D341Med (cell line): ENCODE measurements around the gene SERPIND1.
"Not testable (repeated sequence)": the region's sequence is repeated elsewhere in the genome, so short reads cannot be mapped to it uniquely, and the experiment has no call there.

Source experiments
- DNase-seq: peaks from one replicate; pipeline ENCODE4 v3.0.0; 2012; ENCODE audit warnings: low spot score

Gene SERPIND1

DNA sequence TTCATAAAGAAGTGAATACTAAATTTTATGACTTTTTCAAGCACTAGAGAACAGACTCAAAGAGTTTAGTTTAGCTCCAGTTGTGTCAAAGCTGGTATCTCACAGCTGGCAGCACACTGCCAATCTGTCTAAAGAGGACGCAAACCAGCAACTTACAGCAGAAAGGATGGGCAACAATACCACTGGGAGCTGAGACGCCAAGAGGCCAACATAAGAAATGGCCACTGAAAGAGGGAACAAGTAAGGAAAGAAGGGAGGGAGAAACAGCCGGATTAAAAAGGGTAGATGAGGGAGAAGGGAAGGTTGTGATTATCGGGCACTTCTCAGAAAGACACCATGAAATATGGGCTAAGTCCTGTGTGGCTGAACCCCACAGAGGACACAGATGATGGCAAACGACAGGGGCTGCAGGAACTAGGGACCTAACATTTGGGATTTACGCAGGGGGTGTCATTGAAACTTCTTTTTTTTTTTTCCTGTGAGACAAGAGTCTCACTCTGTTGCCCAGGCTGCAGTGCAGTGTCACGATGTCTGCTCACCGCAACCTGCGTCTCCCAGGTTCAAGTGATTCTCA lies 41.7 kb downstream of the SERPIND1 start:
- no peak for DNase-seq

DNA sequence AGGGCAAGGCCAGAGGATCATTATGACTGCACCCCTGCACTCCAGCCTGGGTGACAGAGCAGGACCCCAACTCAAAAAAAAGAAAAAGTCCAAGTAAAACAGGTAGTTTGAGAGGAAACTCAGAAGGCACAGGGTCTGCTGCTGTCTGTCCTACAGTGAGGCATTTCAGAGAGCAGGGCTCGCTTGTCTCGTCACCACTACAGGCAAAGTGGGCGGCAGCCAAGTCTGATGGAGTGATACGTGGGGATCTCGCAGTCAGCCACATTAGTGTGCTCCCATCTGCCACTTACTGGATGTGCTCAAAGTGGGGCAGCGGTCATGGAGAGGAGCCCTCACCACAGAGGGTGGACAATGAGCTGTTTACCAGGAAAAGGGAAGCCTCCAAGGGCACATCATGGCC lies 42.6 kb downstream of the SERPIND1 start:
- DNase-seq, result no peak

GRCh38 chr22:20818471-20818870 lies 44.6 kb downstream of the SERPIND1 start:
- DNase-seq, result no peak

GRCh38 chr22:20819471-20819870 lies 45.6 kb downstream of the SERPIND1 start:
- no peak for DNase-seq

DNA sequence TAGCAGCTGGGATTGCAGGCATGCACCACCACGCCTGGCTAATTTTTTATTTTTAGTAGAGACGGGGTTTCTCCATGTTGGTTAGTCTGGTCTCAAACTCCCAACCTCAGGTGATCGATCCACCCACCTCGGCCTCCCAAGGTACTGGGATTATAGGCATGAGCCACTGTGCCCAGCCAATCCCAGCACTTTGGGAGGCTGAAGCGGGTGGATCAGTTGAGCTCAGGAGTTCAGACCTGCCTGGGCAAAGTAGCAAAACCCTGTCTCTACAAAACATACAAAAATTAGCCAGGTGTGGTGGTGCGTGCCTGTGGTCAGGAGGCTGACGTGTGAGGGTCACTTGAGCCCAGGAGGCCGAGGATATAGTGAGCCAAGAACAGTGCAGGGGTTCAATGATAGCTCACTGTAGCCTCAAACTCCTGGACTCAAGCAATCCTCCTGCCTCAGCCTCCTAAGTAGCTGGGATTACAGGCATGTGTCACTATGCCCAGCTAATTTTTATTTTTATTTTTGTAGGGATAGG lies 47.9 kb downstream of the SERPIND1 start:
- DNase-seq, result not testable (repeated sequence)

DNA sequence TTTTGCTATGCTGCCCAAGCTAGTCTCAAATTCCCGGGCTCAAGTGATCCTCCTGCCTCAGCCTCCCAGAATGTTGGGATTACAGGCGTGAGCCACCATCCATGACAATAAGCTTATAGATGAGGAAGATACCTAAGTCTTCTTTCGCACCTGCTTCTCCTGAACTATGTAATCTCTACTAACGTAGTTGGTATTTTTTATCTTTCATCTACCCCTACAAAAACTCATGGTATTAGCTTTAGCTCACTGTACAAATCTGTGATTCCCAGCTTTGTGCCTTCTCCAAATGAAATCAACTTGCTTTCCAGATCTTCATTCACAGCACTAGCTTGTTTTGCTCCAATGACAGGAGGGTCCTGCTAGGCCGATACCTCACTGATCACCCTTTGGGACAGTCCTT lies 48.3 kb downstream of the SERPIND1 start:
- no peak for DNase-seq

GRCh38 chr22:20823264-20823663 lies 49.4 kb downstream of the SERPIND1 start:
- DNase-seq, result no peak

- DNase-seq, result not testable (repeated sequence)
Measured at GRCh38 chr22:20825216-20825615, 51.3 kb downstream of the SERPIND1 start.

- no peak for DNase-seq
Measured at GRCh38 chr22:20825624-20826023, 51.7 kb downstream of the SERPIND1 start.

DNA sequence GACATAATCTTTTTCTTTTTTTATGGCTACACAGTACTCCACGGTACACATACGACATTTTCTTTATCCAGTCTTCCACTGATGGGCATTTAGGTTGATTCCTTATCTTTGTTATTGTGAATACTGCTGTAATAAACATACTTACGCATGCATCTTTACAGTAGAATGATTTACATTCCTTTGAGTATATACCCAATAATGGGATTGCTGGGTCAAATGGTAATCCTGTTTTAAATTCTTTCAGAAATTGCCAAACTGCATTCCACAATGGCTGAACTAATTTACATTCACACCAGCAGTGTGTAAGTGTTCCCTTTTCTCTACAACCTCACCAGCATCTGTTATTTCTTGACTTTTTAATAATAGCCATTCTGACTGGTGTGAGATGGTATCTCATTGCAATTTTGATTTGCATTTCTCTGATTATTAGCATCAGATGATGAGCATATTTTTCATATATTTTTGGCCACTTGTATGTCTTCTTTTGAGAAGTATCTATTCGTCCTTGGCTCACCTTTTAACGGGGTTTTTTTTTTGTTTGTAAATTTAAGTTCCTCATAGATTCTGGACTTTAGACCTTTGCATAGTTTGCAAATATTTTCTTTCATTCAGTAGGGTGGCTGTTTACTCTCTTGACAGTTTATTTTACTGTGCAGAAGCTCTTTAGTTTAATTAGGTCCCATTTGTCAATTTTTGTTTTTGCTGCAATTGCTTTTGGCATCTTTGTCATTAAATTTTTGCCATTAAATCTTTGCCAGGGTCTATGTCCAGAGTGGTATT lies 52.6 kb downstream of the SERPIND1 start:
- not testable (repeated sequence) for DNase-seq

DNA sequence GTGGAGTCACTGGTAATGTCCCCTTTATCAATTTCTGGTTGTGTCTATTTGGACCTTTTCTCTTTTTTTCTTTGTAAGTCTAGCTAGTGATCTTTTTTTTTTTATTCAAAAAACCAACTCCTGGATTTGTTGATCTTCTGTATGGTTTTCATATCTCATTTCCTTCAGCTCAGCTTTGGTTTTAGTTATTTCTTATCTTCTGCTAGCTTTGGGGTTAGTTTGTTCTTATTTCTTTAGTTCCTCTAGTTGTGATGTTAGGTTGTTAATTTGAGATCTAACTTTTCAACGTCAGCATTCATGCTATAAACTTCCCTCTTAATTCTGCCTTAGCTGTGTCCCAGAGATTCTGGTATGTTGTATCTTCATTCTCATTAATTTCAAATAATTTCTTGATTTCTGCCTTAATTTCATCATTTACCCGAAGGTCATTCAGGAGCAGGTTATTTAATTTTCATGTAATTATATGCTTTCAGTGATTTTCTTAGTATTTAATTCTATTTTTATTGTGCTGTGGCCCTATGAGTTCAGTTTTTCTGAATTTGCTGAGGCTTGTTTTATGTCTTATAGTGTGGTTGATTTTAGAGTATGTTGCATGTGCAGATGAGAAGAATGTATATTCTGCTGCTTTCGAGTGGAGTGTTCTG lies 55.7 kb downstream of the SERPIND1 start:
- no peak for DNase-seq

GRCh38 chr22:20833225-20833665 lies 59.3 kb downstream of the SERPIND1 start:
- DNase-seq, result no peak

GRCh38 chr22:20834206-20834605 lies 60.3 kb downstream of the SERPIND1 start:
- no peak for DNase-seq

DNA sequence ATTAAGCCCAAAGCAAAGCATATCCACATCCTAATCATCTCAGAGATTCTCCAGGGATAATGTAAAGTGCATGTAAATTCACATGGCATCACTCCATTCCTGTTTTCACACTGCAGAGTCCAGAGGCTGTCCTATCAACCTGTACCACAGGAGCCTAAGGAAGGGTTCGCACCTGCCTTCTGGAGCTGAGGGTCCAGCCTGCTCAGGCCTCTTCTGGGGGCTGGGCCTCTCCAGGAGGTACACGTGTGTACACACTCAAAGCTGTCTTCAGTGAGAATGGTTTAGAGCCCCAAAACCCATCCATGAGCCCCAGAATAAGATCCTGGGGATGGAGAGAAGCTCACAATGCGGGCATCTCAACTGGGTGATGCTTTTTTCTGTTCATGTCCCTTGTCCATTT lies 60.8 kb downstream of the SERPIND1 start:
- DNase-seq, result no peak
